ENCODE data around the gene PTPRJ.

- no peak for TF ChIP-seq CTCF (conservative IDR thresholded peaks at IDR 0.05)
- no peak for TF ChIP-seq EZH2 (IDR thresholded peaks at IDR 0.05; ENCODE audit: low read depth)
Observed at GRCh38 chr11:48040830-48041444, 60.6 kb downstream of the PTPRJ start.

Data from PC-9 (cell line).